ENCODE data around the gene OR6K6.

Gene OR6K6

DNA sequence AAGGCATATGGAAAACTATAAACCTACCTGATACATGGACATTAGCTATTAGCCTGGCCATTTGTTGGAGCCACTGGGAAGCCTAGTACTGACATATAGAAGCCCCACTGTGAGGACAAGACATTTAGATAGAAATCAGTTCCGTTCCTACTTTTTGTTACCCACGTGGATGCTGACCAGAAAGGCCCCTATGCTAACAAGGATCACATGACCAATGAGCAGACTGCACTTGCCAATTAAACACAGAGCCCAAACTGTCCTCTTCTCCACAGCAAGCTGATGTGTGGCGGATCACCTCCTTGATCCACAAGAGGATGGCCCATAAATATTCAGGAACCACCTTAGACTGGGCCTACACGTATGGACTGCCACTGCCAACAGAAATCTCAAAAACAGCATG is 22.8 kb upstream of the OR6K6 start:
- DNase-seq = no peak

GRCh38 chr1:158732524-158732923 is 22.0 kb upstream of the OR6K6 start:
- H3K27ac ChIP-seq = no peak overlapping the region
- no peak overlapping the region for H3K4me3 ChIP-seq (ENCODE audit: low read depth, low read length)
- no peaks in the 10 kb centered on the region for H3K27me3 ChIP-seq (replicated peaks)
- in situ Hi-C loops (cut with HindIII; ENCODE audit: low pct_ligation_motif_present, low sequenced_read_pairs) = no loop called here
- DNase-seq = no peak
- TF ChIP-seq CTCF (IDR thresholded peaks at IDR 0.05; ENCODE audit: low read depth, low read length, missing control alignments) = no peak
- H3K36me3 ChIP-seq (replicated peaks) = no peaks in the 10 kb centered on the region

More for the DNA sequence above, 22.8 kb upstream of the OR6K6 start:
- in situ Hi-C loops (cut with HindIII; ENCODE audit: low pct_ligation_motif_present, low sequenced_read_pairs) = no loop called here
- H3K27me3 ChIP-seq (replicated peaks) = no peaks in the 10 kb centered on the region
- H3K27ac ChIP-seq = no peak overlapping the region
- H3K4me3 ChIP-seq (ENCODE audit: low read depth, low read length) = no peak overlapping the region
- no peaks in the 10 kb centered on the region for H3K36me3 ChIP-seq (replicated peaks)
- TF ChIP-seq CTCF (IDR thresholded peaks at IDR 0.05; ENCODE audit: low read depth, low read length, missing control alignments) = no peak

GRCh38 chr1:158735848-158736247 is 18.7 kb upstream of the OR6K6 start:
- no peak for TF ChIP-seq CTCF (IDR thresholded peaks at IDR 0.05; ENCODE audit: low read depth, low read length, missing control alignments)
- in situ Hi-C loops (cut with HindIII; ENCODE audit: low pct_ligation_motif_present, low sequenced_read_pairs) = no loop called here
- Histone ChIP-seq H3K27me3 (replicated peaks) (no peaks in the 10 kb centered on the region), H3K27ac (no peak overlapping the region), H3K36me3 (replicated peaks) (no peaks in the 10 kb centered on the region), H3K4me3 (ENCODE audit: low read depth, low read length) (no peak overlapping the region)
- DNase-seq = no peak

- TF ChIP-seq CTCF (IDR thresholded peaks at IDR 0.05; ENCODE audit: low read depth, low read length, missing control alignments) = no peak
- no peak overlapping the region for H3K27ac ChIP-seq
- no peak for DNase-seq
- H3K27me3 ChIP-seq (replicated peaks) = no peaks in the 10 kb centered on the region
- H3K4me3 ChIP-seq (ENCODE audit: low read depth, low read length) = no peak overlapping the region
- no peaks in the 10 kb centered on the region for H3K36me3 ChIP-seq (replicated peaks)
- in situ Hi-C loops (cut with HindIII; ENCODE audit: low pct_ligation_motif_present, low sequenced_read_pairs) = no loop called here
Measured at GRCh38 chr1:158752155-158752712, 2.3 kb upstream of the OR6K6 start.

DNA sequence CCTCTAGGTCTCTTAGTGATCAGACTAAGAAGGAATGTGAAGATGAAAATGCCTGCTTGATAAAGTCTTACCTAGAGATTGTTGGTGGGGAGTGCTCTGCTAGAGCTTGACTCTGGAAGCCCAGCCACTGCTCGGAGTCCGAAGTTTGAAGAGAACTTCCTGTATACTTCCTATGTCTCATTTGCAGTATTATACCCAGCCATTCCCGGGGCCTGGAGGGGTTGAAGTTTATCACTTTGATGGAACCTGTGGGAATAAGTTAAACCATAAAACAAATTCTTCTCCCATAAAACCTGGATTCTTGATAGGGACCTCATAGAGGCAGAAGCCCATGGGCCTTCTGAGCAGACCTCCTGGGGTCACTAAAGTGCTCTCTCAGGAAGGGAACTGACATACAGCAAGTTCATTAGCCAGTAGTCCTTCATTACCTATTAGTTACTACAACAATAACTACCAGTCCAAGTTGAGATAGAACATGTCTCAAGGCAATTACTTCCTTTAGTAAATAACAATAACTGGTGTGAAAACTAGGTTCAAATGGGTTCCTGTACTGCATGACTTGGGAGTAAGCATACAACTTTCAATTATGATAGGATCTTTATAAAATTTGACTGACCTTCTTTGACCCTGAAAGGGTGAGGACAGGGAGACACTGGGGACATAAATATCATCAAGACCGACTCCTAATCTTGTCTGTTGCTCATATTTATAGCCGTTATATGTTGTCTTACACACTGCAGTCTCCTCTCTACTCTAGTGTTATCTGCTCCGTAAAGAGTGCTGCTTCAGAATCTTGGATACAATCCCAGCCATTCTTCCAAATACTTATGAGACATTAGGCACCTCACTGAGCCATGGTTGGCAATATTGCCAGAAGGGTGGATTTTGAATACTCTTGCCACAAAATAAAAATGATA is 17.7 kb downstream of the OR6K6 start, which contains the start of gene OR6N1:
Gene OR6N1, minus strand, starts transcription at position 246 of the 917 bp plus-strand sequence. CDS start 5,513 bp downstream, outside the sequence.
- TF ChIP-seq CTCF (IDR thresholded peaks at IDR 0.05; ENCODE audit: low read depth, low read length, missing control alignments) = no peak
- DNase-seq = no peak

More for the DNA sequence above, 17.7 kb downstream of the OR6K6 start, which contains the start of gene OR6N1:
- no peak within 1 kb of the TSS for H3K27ac ChIP-seq
- H3K36me3 ChIP-seq (replicated peaks) = no peaks in the 10 kb centered on the region
- H3K4me3 ChIP-seq (ENCODE audit: low read depth, low read length) = no peak within 1 kb of the TSS
- in situ Hi-C loops (cut with HindIII; ENCODE audit: low pct_ligation_motif_present, low sequenced_read_pairs) = no loop called here
- no peaks in the 10 kb centered on the region for H3K27me3 ChIP-seq (replicated peaks)

Measured in brain microvascular endothelial cell (primary cell).